RWPE1 (cell line): ENCODE data around the gene KCNMA1.

Source experiments
- CTCF ChIA-PET: fragments of 350-600 bp; sonication (Branson Sonifier 250); formaldehyde crosslinking; extraction: SDS; loops from one replicate; lab custom pipeline; 2021; lab: Yijun Ruan, JAX
- POLR2A ChIA-PET: fragments of 400-600 bp; formaldehyde crosslinking; extraction: SDS; loops from one replicate; lab custom pipeline; 2020; ENCODE audit warnings: antibody characterized with exemption; ENCODE audit not compliant: low non-redundant PET; lab: Yijun Ruan, JAX
- DNase-seq: peaks from one replicate; pipeline ENCODE4 v3.0.0; 2012; ENCODE audit warnings: low spot score
- H3K27ac ChIP-seq: fragments of 450-650 bp; 2 replicates; pipeline ENCODE4 v1.5.1; 2017
- TF ChIP-seq, protein P1 (sequence below): fragments of 450-650 bp; conservative IDR thresholded peaks from 2 replicates; pipeline ENCODE4 v1.5.1; 2017; ENCODE audit warnings: low read depth, mild to moderate bottlenecking

KCNMA1 gene

DNA sequence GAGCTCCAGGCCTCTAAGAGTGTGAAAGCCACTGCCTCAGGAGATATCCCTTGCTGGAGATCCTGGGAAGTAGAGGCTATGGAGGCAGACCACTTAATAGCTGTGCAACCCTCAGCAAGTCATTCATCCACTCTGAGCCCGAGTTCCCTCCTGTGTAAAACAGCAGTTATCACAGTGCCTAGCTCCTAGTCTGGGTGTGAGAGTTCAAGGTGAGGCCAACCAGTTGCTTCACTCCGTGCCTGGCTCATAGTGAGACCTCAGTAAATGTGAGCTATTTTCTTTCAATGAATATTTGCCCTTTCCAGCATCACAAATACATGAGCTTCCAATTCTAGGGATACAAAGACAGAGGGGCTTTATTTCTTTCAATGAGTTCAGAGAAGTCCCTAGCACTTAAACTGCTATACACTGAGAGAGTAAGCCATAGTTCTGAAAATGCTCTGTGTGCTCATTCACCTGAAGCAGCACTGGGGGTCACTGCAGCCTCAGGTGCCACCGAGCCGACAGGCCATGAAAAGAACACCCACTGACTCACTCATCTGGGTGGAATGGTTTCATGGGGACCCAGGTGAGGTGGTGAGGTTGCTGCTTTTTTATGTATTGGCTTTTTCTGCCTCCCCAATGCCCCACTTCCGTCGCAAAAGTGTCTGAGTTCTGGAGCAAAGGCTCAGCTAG lies 259.8 kb downstream of the KCNMA1 start:
- TF ChIP-seq, protein P1, sequence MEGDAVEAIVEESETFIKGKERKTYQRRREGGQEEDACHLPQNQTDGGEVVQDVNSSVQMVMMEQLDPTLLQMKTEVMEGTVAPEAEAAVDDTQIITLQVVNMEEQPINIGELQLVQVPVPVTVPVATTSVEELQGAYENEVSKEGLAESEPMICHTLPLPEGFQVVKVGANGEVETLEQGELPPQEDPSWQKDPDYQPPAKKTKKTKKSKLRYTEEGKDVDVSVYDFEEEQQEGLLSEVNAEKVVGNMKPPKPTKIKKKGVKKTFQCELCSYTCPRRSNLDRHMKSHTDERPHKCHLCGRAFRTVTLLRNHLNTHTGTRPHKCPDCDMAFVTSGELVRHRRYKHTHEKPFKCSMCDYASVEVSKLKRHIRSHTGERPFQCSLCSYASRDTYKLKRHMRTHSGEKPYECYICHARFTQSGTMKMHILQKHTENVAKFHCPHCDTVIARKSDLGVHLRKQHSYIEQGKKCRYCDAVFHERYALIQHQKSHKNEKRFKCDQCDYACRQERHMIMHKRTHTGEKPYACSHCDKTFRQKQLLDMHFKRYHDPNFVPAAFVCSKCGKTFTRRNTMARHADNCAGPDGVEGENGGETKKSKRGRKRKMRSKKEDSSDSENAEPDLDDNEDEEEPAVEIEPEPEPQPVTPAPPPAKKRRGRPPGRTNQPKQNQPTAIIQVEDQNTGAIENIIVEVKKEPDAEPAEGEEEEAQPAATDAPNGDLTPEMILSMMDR = no peak
- POLR2A ChIA-PET = no interaction called here
- CTCF ChIA-PET = interaction anchor here (0.5 to 1.8 kb wide), 9 partner anchors 27 to 333 kb away, joined by 3 to 5 read pairs (median 3); no protein-coding TSS in a partner anchor
- H3K27ac ChIP-seq = no peak overlapping the region
- DNase-seq = peak; percentile 41

DNA sequence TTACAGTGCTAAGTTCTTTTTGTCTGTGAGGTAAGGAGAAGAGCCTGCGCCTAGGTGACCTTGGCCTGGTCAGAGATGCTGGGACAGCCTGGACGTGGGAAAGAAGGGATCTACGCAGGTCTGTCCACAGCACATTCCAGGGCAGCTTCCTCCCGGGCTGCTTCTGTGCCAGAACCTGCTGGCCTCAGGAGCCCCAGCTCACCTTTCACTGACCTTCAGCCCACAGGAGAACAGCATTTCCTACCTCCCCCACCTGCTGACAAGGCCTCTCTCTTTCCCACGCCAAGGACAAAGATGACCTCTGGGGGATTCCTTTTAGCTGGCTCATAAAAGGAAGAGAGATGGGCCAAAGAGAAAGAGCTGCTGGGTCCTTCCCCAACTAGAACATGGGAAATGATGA lies 260.6 kb downstream of the KCNMA1 start:
- CTCF ChIA-PET = interaction anchor here (0.5 to 1.8 kb wide), 7 partner anchors 26 to 334 kb away, joined by 3 to 5 read pairs (median 3); no protein-coding TSS in a partner anchor
- DNase-seq = no peak
- TF ChIP-seq, protein P1 = no peak
- no peak overlapping the region for H3K27ac ChIP-seq
- POLR2A ChIA-PET = no interaction called here

DNA sequence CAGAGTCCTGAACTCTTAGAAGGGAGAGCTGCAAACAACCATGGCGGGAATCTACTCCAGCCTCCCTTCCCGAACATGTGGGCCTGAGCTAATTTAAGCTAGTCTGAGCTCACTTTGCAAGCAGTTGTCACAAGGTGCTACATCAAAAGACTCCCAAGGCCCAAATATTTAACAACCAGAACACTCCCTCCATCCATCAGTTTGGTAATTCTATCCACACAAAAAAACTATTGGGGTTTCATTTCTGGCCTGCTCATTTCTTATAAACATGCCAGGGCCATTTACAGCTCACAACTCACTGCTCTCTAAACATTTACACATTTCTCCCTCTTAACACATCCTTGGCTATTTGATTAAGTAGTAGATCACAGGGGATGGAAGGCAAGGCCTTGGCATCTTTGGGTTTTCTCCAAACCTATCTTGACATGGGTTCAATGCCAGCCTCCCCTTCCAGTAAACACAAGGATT lies 263.4 kb downstream of the KCNMA1 start:
- ChIA-PET CTCF (interaction anchor here (0.7 kb wide), 1 partner anchor 27 kb away, joined by 3 read pairs; no protein-coding TSS in a partner anchor), POLR2A (no interaction called here)
- no peak overlapping the region for H3K27ac ChIP-seq
- DNase-seq = no peak
- TF ChIP-seq, protein P1 = no peak

DNA sequence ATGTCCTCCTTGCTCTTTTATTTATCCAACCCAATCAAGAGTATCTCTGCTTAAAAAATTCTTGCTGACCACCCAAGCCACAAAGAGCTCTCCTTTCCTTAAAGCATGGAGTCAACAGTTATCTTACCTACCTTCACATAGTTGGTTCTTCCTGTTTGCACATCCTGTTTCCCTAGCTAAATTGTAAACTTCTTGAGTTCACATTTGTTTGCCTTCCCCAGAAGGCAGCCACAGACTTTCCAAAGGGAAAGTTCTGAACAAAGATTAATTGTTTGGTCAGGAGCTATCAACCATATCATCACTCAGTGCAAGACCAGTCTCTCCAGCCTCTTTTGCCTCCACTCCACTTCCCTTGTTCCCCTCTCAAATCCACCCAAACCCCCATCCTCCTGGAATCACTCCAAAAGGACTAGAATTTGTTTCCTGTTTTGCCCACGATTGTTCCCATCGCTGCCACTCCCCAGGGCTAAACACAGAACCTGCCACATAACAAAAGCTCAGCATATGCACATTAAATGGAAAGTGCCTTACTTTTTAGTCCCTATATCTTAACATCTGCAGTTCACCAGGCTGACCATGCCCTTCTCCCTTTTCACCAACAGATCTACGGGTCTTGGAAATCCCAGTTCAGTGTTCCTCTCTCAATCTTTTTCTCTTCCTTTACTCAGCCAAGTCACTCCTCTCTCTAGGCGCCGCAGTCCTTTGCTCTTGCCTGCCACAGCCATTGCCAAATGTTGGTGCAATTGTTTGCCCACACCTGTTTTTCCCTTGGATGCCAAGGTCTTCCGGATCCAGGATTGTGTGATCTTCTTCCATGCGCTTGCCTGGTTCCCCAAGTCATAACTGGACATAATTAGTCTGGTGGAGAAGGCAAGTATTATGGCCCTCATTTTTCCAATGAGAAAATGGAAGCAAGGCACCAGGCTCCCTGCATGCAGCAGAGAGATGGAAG lies 265.5 kb downstream of the KCNMA1 start:
- ChIA-PET CTCF (interaction anchor here (0.7 kb wide), 1 partner anchor 340 kb away, joined by 3 read pairs; no protein-coding TSS in a partner anchor), POLR2A (no interaction called here)
- no peak overlapping the region for H3K27ac ChIP-seq
- no peak for DNase-seq
- TF ChIP-seq, protein P1 = no peak

DNA sequence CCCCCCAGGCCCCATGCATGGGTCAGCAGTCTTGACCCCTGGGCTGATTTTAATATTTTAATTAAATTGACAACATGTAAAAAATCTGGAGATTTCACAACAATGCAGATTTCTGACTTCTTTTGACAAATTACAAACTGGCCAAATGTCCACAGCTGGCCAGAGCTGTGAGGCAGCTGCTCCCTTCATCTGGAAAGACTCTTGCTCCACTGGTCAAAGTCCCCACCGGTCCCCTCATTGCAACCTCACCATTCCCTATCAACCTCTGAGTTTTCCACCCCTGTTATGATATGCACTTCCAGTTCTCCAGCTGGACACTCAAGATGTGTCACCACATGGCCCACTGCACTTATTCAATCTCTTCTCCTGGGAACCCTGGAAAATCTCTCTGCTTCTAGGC lies 266.2 kb downstream of the KCNMA1 start:
- TF ChIP-seq, protein P1 = no peak
- no peak for DNase-seq
- no peak overlapping the region for H3K27ac ChIP-seq
- ChIA-PET CTCF (interaction anchor here (0.7 to 1.0 kb wide), 2 partner anchors 340 kb away, joined by 3 to 4 read pairs; no protein-coding TSS in a partner anchor), POLR2A (no interaction called here)

DNA sequence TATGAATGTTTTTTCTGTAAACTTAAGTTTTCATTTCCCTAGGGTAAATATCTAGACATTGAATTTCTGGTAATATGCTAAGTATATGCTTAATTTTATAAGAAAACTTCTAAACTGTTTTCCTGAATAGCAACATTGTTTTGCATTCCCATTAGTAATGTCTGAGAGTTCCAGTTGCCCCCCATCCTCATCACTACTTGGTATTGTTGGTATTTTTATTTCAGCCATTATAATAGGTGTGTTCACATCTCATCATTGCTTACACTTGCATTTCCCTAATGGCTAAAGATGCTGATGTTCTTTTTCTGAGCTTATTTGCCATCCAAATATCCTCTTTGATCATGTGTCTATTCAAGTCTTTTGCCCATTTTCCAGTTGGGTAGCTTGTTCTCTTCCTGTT lies 269.6 kb downstream of the KCNMA1 start:
- no peak overlapping the region for H3K27ac ChIP-seq
- DNase-seq = no peak
- POLR2A ChIA-PET = no interaction called here
- TF ChIP-seq, protein P1 = no peak
- CTCF ChIA-PET = interaction anchor here (0.9 kb wide), 1 partner anchor 24 kb away, joined by 3 read pairs; no protein-coding TSS in a partner anchor
